ENCODE measurements around the gene FOXP3. TPM values are rescaled to one million over a fixed set of nuclear protein-coding genes. Genes with fewer than 3 reads are reported as not detected.
A peak's percentile ranks its signal among the peaks of the same experiment; 100 is the strongest.

Gene FOXP3
- total and polyA plus RNA-seq, 2 of the 8 experiments (the other 6 are each of a cell fraction or from before 2014, with no cell fraction given) = 0.37 to 0.54 TPM

- TF ChIP-seq CREB1 (IDR thresholded peaks at IDR 0.05) = 0 out of 2 replicates have a peak, but pooled peaks have one; percentile 21
- no peak for TF ChIP-seq KDM4A (IDR thresholded peaks at IDR 0.05; ENCODE audit: low read depth, low read length, severe bottlenecking)
- TF ChIP-seq POU5F1 (IDR thresholded peaks at IDR 0.05; ENCODE audit: low read depth, low read length) = no peak
- peak; percentile 53 to 79 (median 57) for TF ChIP-seq CTCF (IDR thresholded peaks at IDR 0.05; ENCODE audit: control extremely low read depth in 1 of 3, insufficient read depth in 1 of 3, low read depth in 1 of 3, low read length in 3 of 3)
- no peak for TF ChIP-seq TCF12 (IDR thresholded peaks at IDR 0.05; ENCODE audit: low read depth, low read length)
- no peak for TF ChIP-seq KDM1A (IDR thresholded peaks at IDR 0.05; ENCODE audit: borderline replicate concordance, low read length)
- TF ChIP-seq, protein P1, sequence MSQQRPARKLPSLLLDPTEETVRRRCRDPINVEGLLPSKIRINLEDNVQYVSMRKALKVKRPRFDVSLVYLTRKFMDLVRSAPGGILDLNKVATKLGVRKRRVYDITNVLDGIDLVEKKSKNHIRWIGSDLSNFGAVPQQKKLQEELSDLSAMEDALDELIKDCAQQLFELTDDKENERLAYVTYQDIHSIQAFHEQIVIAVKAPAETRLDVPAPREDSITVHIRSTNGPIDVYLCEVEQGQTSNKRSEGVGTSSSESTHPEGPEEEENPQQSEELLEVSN (IDR thresholded peaks at IDR 0.05) = no peak
- no peak for TF ChIP-seq JUN (IDR thresholded peaks at IDR 0.05; ENCODE audit: low read depth, low read length)
- no peak for TF ChIP-seq SP1 (IDR thresholded peaks at IDR 0.05; ENCODE audit: low read depth, low read length)
- no peak for TF ChIP-seq TEAD4 (IDR thresholded peaks at IDR 0.05; ENCODE audit: low read depth, low read length)
- TF ChIP-seq POLR2AphosphoS5 (IDR thresholded peaks at IDR 0.05; ENCODE audit: low read depth, low read length) = no peak
- no peak for TF ChIP-seq RXRA (IDR thresholded peaks at IDR 0.05; ENCODE audit: insufficient read depth, low read depth, low read length)
- no peak for TF ChIP-seq RFX5 (IDR thresholded peaks at IDR 0.05; ENCODE audit: borderline replicate concordance, low read depth, low read length)
Measured at GRCh38 chrX:49291615-49292337, 27.3 kb upstream of the FOXP3 start (continued).

All from H1 (cell line).